Neuron (in vitro differentiated cells): Measurements from ENCODE around the gene LFNG.
"Not testable (repeated sequence)": the region's sequence is repeated elsewhere in the genome, so short reads cannot be mapped to it uniquely, and the experiment has no call there.

Experiments used
- H2AFZ ChIP-seq: one replicate; pipeline ENCODE4 v1.6.1; 2013; ENCODE audit warnings: low read depth, mild to moderate bottlenecking, inconsistent platforms, low read length, moderate library complexity
- H3K27me3 ChIP-seq: one replicate; pipeline ENCODE4 v1.6.1; 2013; ENCODE audit warnings: low read length; ENCODE audit not compliant: insufficient read depth
- H3K36me3 ChIP-seq: one replicate; pipeline ENCODE4 v1.6.1; 2013; ENCODE audit warnings: low read length; ENCODE audit not compliant: insufficient read depth
- H3K4me1 ChIP-seq: one replicate; pipeline ENCODE4 v1.6.1; 2013; ENCODE audit warnings: low read length; ENCODE audit not compliant: insufficient read depth
- H3K4me3 ChIP-seq: 2 replicates; pipeline ENCODE4 v1.5.1; 2013; ENCODE audit warnings: mild to moderate bottlenecking, low read length, moderate library complexity
- H3K9me3 ChIP-seq: one replicate; pipeline ENCODE4 v1.6.1; 2013; ENCODE audit warnings: low read length

The LFNG gene

GRCh38 chr7:2527505-2528467, 8.2 kb downstream of the LFNG start:
- no peak overlapping the region for H2AFZ ChIP-seq
- no peak overlapping the region for H3K4me3 ChIP-seq
- H3K36me3 ChIP-seq, result peaks cover 42% of the 10 kb centered on the region
- H3K9me3 ChIP-seq, result no peaks in the 10 kb centered on the region
- H3K4me1 ChIP-seq, result peaks cover 75% of the 10 kb centered on the region
- H3K27me3 ChIP-seq, result no peaks in the 10 kb centered on the region

DNA sequence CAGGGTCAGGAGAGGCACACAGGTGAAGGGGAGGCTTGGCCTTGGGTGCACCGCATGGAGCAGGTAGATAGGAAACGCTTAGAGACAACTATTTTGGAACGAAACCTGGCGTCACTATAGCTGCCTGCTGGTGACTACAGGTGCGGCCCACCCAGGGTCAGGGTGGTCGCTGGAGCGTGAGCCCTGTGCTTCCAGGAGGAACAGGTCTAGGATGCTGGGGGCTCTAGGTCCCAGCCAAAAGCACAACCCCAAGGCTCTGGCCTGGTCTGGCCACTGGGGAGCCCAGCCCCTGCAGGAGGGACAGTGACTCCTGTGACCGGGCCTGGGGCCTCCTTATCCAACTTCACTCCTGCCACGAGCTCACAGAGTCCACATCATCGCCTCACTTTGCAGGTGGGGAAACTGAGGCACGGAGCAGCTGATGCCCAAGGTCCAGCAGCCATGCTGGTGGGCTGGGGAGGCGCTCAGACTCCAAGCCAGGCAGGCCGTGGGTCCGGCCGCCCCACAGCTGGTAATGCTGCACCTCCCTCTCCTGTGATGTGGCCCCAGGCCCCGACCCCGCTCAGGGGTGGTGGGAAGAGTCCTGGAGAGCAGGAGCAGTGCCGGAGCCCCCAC, 9.0 kb downstream of the LFNG start:
- Histone ChIP-seq H3K36me3 (peaks cover 42% of the 10 kb centered on the region), H3K4me3 (no peak overlapping the region), H3K27me3 (no peaks in the 10 kb centered on the region), H2AFZ (no peak overlapping the region), H3K9me3 (no peaks in the 10 kb centered on the region), H3K4me1 (peaks cover 67% of the 10 kb centered on the region)

DNA sequence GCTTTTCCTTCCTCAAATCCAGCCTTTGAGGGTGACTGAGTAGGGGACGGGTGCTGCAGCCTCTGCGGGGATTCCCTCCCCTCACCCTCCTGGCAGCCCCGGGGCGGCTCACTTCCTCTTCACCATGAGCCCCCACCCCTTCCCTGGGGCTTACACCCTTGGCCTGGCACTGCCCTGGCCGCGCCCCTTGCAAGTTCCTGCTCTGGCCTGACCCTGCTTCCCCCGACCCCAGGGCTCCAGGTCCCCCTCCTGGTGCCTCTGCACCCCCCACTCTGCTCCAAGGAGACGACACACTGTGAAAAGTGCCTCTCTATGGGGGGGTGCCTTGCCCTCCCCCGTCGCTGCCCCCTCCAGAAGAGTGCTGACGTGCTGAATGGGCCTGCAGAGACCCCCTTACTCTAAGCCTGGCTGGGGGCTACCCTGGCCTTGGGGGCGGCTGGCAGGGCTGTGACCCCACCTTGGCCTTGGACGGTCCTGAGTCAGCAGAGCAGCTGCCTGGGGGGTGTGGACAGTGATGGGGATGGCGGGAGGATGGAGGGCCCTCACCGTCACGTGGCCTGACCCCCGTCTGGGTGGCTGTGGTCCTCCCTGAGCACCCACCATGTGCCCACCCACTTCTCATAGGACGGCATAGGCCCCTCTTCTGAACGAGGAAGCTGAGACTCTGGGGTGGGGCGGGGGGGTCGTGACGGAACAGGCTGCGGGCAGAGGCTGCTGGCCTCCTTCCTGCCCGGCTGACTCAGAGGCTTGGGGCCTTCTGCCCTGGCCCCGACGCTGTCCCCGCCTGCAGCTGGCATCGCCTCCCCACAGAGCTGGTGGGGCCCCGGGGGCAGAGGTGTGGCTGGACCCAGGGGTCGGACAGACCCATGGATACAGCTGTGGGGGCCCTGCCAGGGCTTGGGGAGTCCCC, 9.8 kb downstream of the LFNG start:
- Histone ChIP-seq H3K4me1 (peaks cover 59% of the 10 kb centered on the region), H2AFZ (no peak overlapping the region)

DNA sequence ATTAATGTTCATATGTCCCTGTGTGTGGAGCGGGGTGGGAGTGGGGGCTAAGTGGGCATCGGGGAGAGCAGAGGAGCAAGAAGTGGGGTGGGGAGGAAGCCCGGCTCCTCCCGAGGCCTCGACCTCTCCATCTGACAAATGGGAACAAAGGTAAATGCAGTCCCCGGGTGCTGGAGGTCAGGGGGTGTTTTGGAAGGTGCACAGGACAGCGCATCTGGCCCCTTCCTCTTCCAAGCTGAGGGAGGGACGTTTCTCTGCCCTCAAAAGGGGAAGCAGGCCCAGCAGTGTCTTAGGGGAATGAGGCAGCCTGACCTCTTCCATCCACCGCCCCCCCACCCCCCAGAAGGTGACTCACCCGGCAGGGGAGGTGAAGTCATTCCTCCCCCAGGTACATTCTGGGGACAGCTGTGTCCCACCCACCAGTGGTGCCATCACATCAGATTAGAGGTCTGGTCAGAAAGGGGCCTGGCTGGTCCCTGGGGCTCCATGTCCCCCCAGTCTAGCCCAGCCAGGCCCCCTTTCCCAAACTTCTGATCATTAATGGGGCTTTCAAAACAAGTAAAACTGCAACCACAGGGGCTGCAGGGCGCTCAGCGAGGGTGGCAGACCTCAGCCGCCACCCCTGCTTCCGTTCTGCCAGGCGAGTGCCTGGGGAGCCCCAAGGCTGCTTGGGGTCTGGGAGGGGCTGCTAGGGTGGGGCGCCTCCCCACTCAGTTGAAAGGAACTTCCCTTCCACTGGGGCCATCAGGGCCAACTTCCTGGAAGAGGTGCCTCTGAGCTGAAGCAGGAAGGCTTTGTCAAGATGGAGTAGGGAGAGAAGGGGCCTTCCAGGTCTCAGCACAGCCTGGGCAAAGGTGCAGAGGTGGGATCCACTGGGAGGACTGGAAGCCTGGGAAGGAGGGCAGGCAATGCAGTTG, 10.8 kb downstream of the LFNG start:
- H3K4me3 ChIP-seq, result no peak overlapping the region
- peaks cover 39% of the 10 kb centered on the region for H3K36me3 ChIP-seq
- no peaks in the 10 kb centered on the region for H3K9me3 ChIP-seq
- H3K4me1 ChIP-seq, result peaks cover 51% of the 10 kb centered on the region
- no peak overlapping the region for H2AFZ ChIP-seq
- no peaks in the 10 kb centered on the region for H3K27me3 ChIP-seq

More for the DNA sequence above, 9.8 kb downstream of the LFNG start:
- Histone ChIP-seq H3K27me3 (no peaks in the 10 kb centered on the region), H3K4me3 (no peak overlapping the region), H3K9me3 (no peaks in the 10 kb centered on the region), H3K36me3 (peaks cover 42% of the 10 kb centered on the region)

DNA sequence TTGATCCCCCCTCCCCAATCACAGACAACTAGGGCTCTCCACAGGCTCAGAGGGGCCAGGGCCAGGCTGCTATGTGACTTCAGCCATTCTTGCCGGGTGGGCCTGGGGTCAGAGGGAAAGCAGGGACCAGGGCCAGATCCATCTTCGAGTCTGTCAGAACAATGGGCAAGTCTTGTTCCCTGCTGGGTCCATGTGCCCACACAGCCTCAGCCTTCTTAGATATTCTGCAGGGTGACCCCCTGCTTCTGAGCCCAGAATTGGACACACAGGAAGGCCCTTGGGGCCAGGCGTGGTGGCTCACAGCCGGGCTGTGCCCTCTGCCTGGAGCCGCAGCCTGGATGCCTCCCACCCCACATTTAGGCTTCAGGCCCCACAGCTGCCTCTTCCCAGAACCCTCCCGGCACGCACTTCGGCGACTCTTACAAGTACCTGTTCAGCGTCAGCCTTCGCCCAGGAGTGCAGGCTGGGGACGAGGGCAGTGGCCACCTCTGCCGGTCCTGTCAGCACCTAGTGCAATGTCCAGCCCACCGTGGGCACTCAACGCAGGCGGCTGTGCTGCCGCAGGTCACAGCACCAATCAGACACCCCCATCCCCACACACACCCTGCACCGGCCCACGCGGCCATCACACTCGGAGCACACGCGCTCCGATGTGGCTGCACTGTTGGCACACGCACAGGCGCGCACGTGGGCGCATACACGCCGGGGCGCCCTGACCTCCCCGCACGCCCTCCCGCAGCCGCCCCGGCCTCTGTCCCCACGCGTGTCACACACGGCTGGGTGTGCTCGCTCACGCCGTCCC, 11.6 kb downstream of the LFNG start:
- Histone ChIP-seq H3K36me3 (peaks cover 31% of the 10 kb centered on the region), H3K4me1 (peaks cover 42% of the 10 kb centered on the region)
- not testable (repeated sequence) for H2AFZ ChIP-seq, H3K4me3 ChIP-seq, H3K27me3 ChIP-seq, H3K9me3 ChIP-seq

DNA sequence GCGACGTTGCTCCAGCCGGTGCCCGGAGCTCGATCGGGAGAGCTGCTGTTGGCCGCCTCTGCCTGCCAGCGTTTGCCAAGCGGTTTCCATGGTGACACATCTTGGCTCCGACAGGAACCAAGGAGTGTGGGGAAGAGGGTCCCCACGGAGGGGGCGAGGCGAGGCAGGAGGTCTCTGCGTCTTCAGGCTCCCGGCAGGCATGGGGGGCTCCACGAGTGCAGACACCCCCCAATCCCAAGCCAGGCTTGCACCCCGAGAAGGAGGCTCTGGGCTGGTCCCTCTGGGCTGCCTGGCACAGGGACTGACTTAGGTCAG, 12.2 kb downstream of the LFNG start:
- not testable (repeated sequence) for H2AFZ ChIP-seq, H3K4me3 ChIP-seq, H3K27me3 ChIP-seq, H3K9me3 ChIP-seq
- Histone ChIP-seq H3K4me1 (peaks cover 40% of the 10 kb centered on the region), H3K36me3 (peaks cover 25% of the 10 kb centered on the region)

GRCh38 chr7:2532199-2532772, 12.7 kb downstream of the LFNG start:
- not testable (repeated sequence) for H3K4me3 ChIP-seq, H3K9me3 ChIP-seq, H2AFZ ChIP-seq, H3K27me3 ChIP-seq
- peaks cover 36% of the 10 kb centered on the region for H3K4me1 ChIP-seq
- peaks cover 20% of the 10 kb centered on the region for H3K36me3 ChIP-seq

DNA sequence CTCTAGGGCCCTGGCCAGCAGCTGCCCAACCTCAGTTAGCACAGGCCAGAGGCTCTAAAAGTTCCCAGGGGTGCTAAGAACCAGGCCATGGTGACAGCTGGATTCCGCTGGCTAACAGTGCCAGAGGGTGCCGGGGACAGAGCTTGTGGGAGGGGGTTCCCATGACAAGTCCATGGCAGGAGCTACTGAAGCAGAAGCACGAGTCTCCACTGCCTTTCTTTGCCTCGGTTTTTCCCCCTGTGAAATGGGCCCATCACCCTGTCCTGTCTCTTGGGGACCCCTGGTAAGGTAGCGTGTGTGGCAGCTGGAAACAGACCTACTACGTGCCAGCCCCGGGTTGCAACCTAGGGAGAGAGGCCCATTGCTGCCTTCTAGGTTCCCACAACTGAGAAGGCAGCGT, 13.2 kb downstream of the LFNG start:
- H2AFZ ChIP-seq, H3K27me3 ChIP-seq, H3K4me3 ChIP-seq, H3K9me3 ChIP-seq: not testable (repeated sequence)
- Histone ChIP-seq H3K4me1 (peaks cover 31% of the 10 kb centered on the region), H3K36me3 (peaks cover 15% of the 10 kb centered on the region)

DNA sequence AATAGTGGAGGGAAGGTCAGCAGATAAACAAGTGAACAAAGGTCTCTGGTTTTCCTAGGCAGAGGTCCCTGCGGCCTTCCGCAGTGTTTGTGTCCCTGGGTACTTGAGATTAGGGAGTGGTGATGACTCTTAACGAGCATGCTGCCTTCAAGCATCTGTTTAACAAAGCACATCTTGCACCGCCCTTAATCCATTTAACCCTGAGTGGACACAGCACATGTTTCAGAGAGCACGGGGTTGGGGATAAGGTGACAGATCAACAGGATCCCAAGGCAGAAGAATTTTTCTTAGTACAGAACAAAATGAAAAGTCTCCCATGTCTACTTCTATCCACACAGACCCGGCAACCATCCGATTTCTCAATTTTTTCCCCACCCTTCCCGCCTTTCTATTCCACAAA, 14.0 kb downstream of the LFNG start:
- H2AFZ ChIP-seq, H3K9me3 ChIP-seq, H3K27me3 ChIP-seq, H3K4me3 ChIP-seq: not testable (repeated sequence)
- Histone ChIP-seq H3K4me1 (peaks cover 23% of the 10 kb centered on the region), H3K36me3 (peaks cover 15% of the 10 kb centered on the region)

DNA sequence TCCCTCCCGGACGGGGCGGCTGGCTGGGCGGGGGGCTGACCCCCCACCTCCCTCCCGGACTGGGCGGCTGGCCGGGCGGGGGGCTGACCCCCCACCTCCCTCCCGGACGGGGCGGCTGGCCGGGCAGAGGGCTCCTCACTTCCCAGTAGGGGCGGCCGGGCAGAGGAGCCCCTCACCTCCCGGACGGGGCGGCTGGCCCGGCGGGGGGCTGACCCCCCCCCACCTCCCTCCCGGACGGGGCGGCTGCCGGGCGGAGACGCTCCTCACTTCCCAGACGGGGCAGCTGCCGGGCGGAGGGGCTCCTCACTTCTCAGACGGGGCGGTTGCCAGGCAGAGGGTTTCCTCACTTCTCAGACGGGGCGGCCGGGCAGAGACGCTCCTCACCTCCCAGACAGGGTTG, 14.6 kb downstream of the LFNG start:
- Histone ChIP-seq H3K4me1 (peaks cover 17% of the 10 kb centered on the region), H3K36me3 (peaks cover 16% of the 10 kb centered on the region)
- H3K9me3 ChIP-seq, H3K27me3 ChIP-seq, H3K4me3 ChIP-seq, H2AFZ ChIP-seq: not testable (repeated sequence)

GRCh38 chr7:2535872-2536627, 16.5 kb downstream of the LFNG start:
- not testable (repeated sequence) for H2AFZ ChIP-seq, H3K4me1 ChIP-seq, H3K4me3 ChIP-seq, H3K27me3 ChIP-seq, H3K9me3 ChIP-seq
- peaks cover 24% of the 10 kb centered on the region for H3K36me3 ChIP-seq
